Activated CD4-positive, CD25-positive, alpha-beta regulatory T cell treated with anti-CD3 and anti-CD28 coated beads, Interleukin-2, amount 50 U/mL, for 72 hours (primary cell): ENCODE data around the gene CEP95.
"Not testable (repeated sequence)": the region's sequence is repeated elsewhere in the genome, so short reads cannot be mapped to it uniquely, and the experiment has no call there.

ENCODE experiments used
- DNase-seq: peaks from one replicate; pipeline ENCODE4 v3.0.0; 2021

Gene CEP95

DNA sequence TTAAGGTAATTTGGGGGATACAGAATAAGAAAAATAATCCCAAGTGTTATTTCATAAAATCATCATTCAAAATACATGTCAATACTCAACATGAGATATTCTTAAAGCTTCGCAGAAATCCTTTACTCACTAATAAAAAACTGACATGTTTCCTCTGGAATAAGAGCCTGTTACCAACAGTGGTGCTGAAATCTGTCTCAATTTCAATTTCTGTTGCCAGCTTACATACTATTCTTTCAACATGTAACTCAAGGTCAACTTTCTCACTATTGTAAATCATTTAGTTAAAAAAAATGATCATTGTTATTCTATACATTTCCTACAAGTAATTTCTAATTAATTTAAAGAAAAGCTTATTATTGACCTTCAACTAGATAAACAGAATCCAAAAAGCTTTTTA lies 67.9 kb downstream of the CEP95 start:
- no peak for DNase-seq

- no peak for DNase-seq
These were observed 68.7 kb downstream of the CEP95 start for GRCh38 chr17:64575431-64575830.

DNA sequence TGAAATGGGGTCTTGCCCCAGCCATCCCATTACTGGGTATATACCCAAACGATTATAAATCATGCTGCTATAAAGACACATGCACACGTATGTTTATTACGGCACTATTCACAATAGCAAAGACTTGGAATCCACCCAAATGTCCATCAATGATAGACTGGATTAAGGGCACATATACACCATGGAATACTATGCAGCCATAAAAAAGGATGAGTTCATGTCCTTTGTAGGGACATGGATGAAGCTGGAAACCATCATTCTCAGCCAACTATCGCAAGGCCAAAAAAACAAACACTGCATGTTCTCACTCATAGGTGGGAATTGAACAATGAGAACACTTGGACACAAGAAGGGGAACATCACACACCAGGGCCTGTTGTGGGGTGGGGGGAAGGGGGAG lies 70.2 kb downstream of the CEP95 start:
- not testable (repeated sequence) for DNase-seq

GRCh38 chr17:64579917-64580316 lies 73.1 kb downstream of the CEP95 start:
- DNase-seq, result no peak

- no peak for DNase-seq
These were observed 73.9 kb downstream of the CEP95 start for GRCh38 chr17:64580384-64581315.

DNA sequence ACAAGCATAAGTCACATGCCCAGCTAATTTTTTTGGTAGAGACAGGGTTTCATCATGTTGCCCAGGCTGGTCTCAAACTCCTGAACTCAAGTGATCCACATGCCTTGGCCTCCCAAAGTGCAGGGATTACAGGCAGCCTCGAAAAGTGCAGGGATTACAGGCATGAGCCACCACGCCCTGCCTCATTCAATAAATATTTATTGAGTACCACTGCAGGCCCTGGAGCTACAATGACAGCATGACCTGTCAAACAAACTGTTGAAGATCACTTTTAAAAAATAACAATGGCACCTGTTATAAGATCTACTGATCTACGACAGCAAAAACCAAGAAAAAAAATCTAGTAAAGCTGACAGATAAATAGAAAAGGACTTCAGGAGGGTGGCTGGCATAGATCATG lies 76.3 kb downstream of the CEP95 start:
- DNase-seq, result no peak

DNA sequence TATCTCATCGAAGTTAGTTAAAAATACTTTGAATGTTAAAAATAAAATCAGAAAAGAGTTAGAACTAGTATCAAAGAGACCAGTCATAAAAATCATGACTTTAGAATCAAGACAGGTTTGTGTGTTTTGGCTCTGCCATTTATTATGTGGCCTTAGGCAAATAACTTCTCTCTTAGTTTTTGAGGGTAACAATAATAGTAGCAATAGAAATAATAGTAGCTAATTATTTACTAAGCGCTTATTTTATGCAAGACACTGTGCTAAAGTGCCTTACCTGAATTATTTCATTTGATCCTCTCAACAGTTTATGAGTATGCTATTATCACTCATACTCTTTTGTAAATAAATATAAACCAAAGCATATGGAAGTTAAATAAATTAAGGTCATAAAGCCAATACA lies 78.4 kb downstream of the CEP95 start:
- DNase-seq, result no peak
